Measurements from ENCODE around the gene SLC2A4RG. TPM values are rescaled to one million over a fixed set of nuclear protein-coding genes. Genes with fewer than 3 reads are reported as not detected.

SLC2A4RG gene
- total and polyA plus RNA-seq, 8 donors: 25.8 to 67.1 (median 33.4) TPM

DNA sequence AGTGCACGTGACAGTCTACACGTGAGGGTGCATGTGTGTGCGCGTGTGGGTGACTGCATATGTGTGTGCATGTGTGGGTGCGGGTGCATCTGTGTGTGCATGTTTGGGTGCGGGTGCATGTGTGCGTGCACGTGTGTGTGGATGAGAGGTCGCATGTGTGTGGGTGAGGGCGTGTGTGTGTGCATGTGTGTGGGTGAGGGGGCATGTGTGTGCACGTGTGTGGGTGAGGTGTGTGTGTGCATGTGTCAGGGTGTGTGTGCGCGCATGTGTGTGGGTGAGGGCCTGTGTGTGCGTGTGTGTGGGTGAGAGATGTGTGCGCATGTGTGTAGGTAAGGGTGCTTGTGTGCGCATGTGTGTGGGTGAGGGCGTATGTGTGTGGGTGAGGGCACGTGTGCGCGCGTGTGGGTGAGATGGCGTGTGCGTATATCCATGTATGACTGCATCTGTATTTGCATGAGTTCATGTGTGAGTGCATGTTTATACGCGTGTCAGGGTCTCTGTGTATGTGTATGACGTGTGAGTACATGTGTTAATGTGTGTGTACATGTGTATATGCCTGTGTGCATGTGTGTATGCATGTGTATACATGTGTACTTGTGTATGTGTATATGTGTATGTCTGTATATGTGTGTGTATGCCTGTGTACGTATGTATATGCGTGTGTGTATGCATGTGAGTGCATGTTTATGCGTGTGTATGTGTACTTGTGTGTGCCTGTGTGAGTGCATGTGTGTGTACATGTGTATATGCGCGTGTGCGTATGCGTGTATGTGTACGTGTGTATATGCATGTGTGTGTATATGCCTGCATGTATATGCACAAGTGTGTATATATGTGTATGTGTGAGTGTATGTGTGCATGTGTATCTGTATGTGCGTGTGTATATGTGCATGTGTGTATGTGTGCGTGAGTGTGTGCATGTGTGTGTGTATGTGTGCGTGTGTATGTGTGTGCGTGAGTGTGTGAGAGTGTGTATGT, 7.2 kb upstream of the SLC2A4RG start:
- Histone ChIP-seq H3K27ac (no peak overlapping the region), H3K4me3 (no peak overlapping the region), H3K36me3 (peaks cover 0 to 16% (median 0%) of the 10 kb centered on the region in 3 donors), H3K4me1 (peaks cover 0 to 8% (median 5%) of the 10 kb centered on the region in 3 donors), H3K9me3 (no peaks in the 10 kb centered on the region), H3K27me3 (no peaks in the 10 kb centered on the region)
- DNase-seq (no peak), ATAC-seq (no peak), FAIRE-seq (no peak)
- intact Hi-C loops (cut with DNase I): no loop called here
- TF ChIP-seq CTCF (IDR thresholded peaks at IDR 0.05): no peak
- WGBS, 2 donors: 86 to 90% methylated on average over 38 of the region's 38 CpGs

DNA sequence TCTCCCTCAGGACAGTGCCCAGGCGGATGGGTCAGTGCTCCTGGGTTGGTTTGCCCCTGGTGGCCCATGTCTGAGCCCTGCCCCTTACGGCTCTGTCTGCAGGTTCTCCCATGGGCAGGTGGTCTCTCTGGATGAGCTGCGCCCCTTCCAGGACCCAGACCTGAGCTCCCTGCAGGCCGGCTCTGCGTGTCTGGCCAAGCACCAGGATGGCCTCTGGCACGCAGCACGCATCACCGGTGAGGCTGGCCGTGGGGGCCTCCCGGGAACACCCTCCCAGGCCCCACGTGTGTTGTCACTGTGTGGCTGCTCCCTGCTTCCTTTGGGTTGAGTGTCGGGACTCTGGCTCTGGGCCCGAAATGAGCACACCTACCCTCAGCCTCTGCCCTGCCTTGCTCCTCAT, 6.5 kb upstream of the SLC2A4RG start:
- Histone ChIP-seq H3K4me3 (no peak overlapping the region), H3K9me3 (no peaks in the 10 kb centered on the region), H3K27ac (no peak overlapping the region), H3K27me3 (no peaks in the 10 kb centered on the region), H3K4me1 (peaks cover 2 to 10% (median 9%) of the 10 kb centered on the region in 3 donors), H3K36me3 (peaks cover 0 to 16% (median 0%) of the 10 kb centered on the region in 3 donors)
- intact Hi-C loops (cut with DNase I): no loop called here
- DNase-seq: peak in 2 of 6 donors; percentile 30 to 70
- no peak for FAIRE-seq
- 93 to 96% methylated on average over 12 to 13 of the region's 13 CpGs for WGBS, 2 donors
- no peak for TF ChIP-seq CTCF (IDR thresholded peaks at IDR 0.05)
- ATAC-seq: no peak

- TF ChIP-seq CTCF (IDR thresholded peaks at IDR 0.05): no peak
- DNase-seq (peak in 1 of 6 donors; percentile 59), FAIRE-seq (no peak), ATAC-seq (no peak)
- Histone ChIP-seq H3K36me3 (peaks cover 0 to 16% (median 0%) of the 10 kb centered on the region in 3 donors), H3K4me3 (no peak overlapping the region), H3K4me1 (peaks cover 7 to 15% (median 10%) of the 10 kb centered on the region in 3 donors), H3K9me3 (no peaks in the 10 kb centered on the region), H3K27me3 (no peaks in the 10 kb centered on the region), H3K27ac (no peak overlapping the region)
- 92 to 94% methylated on average over 18 of the region's 18 CpGs for WGBS, 2 donors
- intact Hi-C loops (cut with DNase I): no loop called here
Measured at GRCh38 chr20:63733579-63734081, 5.9 kb upstream of the SLC2A4RG start.

- intact Hi-C loops (cut with DNase I): no loop called here
- Histone ChIP-seq H3K27me3 (no peaks in the 10 kb centered on the region), H3K4me1 (peaks cover 9 to 17% (median 11%) of the 10 kb centered on the region in 3 donors), H3K36me3 (peaks cover 0 to 16% (median 0%) of the 10 kb centered on the region in 3 donors), H3K9me3 (no peaks in the 10 kb centered on the region), H3K27ac (no peak overlapping the region), H3K4me3 (no peak overlapping the region)
- peak in 2 of 6 donors; percentile 26 to 64 for DNase-seq
- no peak for ATAC-seq
- FAIRE-seq: no peak
- WGBS, 2 donors: 91% methylated on average over 25 of the region's 25 CpGs
- TF ChIP-seq CTCF (IDR thresholded peaks at IDR 0.05): no peak
Measured at GRCh38 chr20:63734111-63734945, 5.2 kb upstream of the SLC2A4RG start.

Measured in pancreas (tissue), 10 donors.